HG03280 (cell line): ENCODE measurements around the gene ENO4.

Experiments used
- ATAC-seq: cut with Tn5 transposase; IDR thresholded peaks from one replicate; pipeline ENCODE4 v1.9.1; 2021; ENCODE audit warnings: mild to moderate bottlenecking, moderate library complexity; ENCODE audit not compliant: unreplicated experiment

The ENO4 gene

GRCh38 chr10:116866066-116866465, 16.8 kb downstream of the ENO4 start:
- no peak for ATAC-seq

GRCh38 chr10:116866987-116867595, 17.8 kb downstream of the ENO4 start:
- no peak for ATAC-seq

DNA sequence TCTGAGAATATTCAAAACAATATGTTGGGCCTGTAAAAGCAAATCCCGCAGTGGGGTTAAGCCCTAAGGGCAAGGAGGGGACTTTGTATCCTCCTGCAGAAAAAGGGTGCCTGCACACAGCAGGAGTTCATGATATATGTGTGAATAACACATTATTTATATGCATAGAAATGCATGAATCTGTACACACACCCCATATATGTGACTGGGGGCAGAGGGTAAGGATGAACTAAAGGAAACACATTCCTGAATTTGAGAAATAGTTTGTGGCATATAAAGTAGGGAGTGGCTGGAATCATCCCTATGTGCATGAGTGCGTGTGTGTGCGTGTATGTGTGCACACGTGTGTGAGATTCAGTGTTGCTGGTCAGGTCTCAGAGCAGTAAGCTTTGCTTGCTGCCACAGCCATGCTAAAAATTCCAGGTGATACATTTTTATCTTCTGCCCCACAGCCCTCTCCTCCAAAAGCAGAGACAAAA, 18.9 kb downstream of the ENO4 start:
- no peak for ATAC-seq

DNA sequence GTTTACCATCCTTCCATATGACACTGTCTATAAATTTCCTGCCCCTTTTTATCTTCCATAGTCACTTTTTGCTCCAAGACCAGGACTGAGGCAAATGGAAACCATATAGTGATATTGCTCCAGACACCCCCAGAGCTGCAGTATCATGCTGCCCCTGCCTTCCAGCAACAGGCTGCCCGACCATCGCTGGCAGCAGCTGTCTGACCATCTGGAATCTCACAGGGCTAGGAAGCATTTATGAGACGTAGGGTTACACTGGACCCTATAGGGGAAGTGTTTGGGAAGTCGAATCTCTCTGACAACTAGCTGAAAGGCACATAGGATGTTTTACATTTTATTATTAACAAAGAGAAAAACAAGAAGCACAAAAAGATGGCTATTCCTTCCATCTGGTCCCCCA, 19.4 kb downstream of the ENO4 start:
- ATAC-seq = no peak

- no peak for ATAC-seq
These were observed 21.6 kb downstream of the ENO4 start for GRCh38 chr10:116870949-116871348.

DNA sequence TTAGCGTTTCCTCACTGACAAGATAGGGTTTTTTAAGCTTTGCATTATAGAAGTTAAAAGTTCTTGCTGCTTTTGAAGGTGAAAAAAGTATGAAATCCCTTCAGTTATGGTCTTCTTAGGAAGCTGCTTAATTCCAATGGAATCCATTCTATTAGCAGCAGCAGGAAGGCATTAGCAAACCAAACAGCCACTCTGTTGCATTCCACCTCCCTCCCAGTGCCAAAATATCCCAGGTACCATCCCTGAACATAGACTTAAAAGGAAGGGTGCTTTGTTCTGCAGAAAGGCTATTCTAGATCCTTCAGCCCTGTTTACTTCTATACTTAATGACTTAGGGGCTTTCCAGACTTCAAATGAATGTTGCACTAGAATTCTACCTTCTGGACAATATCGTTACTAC, 23.8 kb downstream of the ENO4 start:
- no peak for ATAC-seq

DNA sequence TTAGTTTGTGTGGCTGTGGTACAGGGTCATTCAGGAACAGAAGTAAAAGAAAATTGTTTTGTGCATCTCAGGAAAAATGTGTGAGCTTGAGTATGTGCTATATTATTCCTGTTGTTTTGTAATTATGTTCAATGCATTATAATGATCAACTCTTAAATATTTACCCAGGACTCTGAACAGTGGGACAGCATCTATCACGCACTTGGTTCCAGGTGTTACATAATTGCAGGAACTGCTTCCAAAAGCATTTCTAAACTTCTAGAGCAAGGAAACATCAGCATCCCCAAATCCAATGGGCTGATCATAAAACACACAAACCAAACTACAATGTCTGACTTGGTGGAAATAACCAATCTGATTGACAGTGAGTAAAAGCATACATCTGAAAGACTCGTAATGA, 26.6 kb downstream of the ENO4 start:
- ATAC-seq = no peak

- no peak for ATAC-seq
These were observed 28.1 kb downstream of the ENO4 start for GRCh38 chr10:116877391-116877790.

DNA sequence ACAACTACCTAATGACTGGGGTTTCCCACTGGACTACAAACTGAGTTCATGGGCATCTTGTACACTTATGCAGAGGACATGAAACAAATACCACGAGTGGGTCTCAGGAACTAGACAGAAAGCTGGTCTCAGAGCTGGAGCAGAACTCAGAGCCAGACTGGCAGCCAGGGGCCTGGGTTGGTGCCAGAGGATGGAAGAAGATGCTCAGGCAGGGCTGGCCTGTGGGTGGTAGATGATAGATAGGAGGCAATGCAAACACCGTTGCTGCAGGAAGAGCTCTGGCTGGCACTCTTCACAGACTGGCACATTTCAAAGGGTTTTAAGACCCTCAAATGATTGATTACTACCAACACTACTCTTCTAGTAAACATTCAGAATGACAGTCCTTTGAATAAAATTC, 28.8 kb downstream of the ENO4 start:
- ATAC-seq = no peak

DNA sequence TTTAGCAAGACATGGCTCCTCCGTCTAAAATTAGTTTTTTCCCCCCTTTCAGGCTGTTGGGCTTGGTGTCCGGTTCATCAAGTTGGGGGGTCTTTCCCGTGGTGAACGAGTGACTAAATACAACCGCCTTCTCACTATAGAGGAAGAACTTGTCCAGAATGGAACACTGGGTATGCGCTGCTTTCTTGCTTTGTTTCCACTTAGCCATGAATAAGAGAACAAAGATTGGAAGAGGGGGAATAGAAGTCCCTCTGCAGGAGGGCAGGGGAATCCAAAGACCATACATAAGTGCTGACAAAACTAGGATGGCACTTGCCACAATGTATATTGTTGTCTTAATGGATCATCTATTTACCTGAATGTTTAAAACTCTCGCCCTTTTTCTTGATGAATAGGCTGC, 30.5 kb downstream of the ENO4 start:
- no peak for ATAC-seq

GRCh38 chr10:116880716-116881482, 31.6 kb downstream of the ENO4 start:
- no peak for ATAC-seq

DNA sequence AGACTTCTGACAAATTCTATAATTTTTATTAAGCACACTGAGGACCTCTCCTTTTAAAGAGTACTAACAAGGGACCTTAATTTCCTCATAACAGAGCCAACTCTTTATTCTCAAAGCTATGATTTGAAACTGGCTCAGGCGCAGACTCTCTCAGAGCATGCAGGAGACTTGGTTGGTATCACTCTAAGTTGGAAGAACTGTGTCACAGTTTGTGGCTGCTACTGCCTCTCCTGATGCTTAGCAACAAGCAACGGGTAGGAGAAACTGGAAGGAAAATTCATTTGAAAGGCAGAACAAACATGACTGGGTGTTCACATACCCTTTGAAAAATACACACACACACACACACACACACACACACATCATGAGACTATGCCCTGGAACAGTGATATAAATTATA, 33.3 kb downstream of the ENO4 start:
- ATAC-seq = no peak

GRCh38 chr10:116886772-116887171, 37.5 kb downstream of the ENO4 start:
- no peak for ATAC-seq

GRCh38 chr10:116888380-116889055, 39.2 kb downstream of the ENO4 start:
- no peak for ATAC-seq

GRCh38 chr10:116889066-116889465, 39.8 kb downstream of the ENO4 start:
- no peak for ATAC-seq

- ATAC-seq = no peak
These were observed 41.9 kb downstream of the ENO4 start for GRCh38 chr10:116891208-116891607.

GRCh38 chr10:116892907-116893685, 43.8 kb downstream of the ENO4 start:
- ATAC-seq = no peak

DNA sequence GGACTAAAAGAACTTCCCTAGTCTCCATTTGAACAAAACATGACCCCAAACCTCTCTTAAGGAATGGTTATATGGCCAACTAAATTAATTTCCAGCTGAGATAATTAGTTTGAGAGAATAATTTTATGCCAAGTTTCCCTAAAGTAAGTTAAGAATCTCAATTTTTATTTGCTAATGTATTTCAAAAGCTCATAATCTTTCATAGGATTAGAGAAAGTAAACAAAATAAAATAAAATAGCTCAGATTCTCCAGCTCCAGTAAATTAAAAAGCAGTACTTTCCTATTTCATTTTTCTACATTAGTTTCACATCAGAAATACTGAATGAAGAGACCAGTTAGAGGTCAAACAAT, 44.4 kb downstream of the ENO4 start:
- no peak for ATAC-seq

DNA sequence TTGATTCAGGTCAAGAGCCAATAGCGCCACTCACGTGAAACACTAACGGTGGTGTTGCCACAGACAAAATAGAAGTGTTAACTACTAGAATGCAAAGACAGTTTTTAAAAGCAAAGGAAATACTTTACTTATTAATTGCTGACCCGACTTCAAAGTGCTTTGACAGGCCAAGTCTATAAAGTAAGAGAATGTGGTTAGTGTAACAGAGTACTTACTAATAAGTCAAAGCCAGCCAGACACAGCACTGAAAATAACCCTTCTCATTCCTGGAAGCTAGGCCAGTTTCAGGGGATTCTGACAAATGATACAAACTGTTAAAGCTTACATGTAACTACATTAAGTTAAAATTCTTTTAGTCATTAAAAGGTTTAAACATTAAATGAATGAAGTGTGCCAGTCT, 50.3 kb downstream of the ENO4 start:
- no peak for ATAC-seq

- no peak for ATAC-seq
These were observed 56.5 kb downstream of the ENO4 start for GRCh38 chr10:116905845-116906210.

GRCh38 chr10:116907245-116907987, 58.1 kb downstream of the ENO4 start:
- ATAC-seq = no peak
